GM12892 (cell line): ENCODE data around the gene GALNT18.

Experiments used
- POLR2AphosphoS5 ChIP-seq: IDR thresholded peaks from 2 replicates; pipeline ENCODE4 v1.6.1; 2011; ENCODE audit warnings: low read depth, low read length, control low read depth
- TAF1 ChIP-seq: IDR thresholded peaks from 2 replicates; pipeline ENCODE4 v1.6.1; 2011; ENCODE audit warnings: low read depth, mild to moderate bottlenecking, control low read depth, low read length, borderline replicate concordance

- TF ChIP-seq TAF1 (no peak), POLR2AphosphoS5 (no peak)
Measured at GRCh38 chr11:11464555-11464954, 157.2 kb downstream of the GALNT18 start.
